ENCODE measurements around the gene UNC93B1.

UNC93B1 gene

DNA sequence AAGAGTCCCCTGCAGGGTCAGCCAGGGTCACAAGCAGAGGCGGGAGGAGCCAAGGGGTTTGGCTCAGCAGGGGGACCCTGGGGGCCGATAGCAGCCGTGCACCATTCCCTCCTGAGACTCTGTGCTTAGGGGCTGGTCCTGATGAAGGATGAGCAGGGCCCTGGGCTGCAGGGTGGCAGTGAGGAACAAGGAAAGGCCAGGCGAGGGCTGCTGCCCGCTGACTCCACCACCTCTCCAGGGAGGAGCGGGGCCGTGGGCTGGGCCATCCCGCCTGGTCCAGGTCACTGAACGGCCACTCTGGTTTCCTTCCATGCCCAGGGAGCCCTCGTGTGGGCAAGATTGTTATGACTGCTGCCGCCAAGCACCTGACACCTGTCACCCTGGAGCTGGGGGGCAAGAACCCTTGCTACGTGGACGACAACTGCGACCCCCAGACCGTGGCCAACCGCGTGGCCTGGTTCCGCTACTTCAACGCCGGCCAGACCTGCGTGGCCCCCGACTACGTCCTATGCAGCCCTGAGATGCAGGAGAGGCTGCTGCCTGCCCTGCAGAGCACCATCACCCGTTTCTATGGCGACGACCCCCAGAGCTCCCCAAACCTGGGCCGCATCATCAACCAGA is 17.4 kb upstream of the UNC93B1 start:
- DNase-seq, result no peak

DNA sequence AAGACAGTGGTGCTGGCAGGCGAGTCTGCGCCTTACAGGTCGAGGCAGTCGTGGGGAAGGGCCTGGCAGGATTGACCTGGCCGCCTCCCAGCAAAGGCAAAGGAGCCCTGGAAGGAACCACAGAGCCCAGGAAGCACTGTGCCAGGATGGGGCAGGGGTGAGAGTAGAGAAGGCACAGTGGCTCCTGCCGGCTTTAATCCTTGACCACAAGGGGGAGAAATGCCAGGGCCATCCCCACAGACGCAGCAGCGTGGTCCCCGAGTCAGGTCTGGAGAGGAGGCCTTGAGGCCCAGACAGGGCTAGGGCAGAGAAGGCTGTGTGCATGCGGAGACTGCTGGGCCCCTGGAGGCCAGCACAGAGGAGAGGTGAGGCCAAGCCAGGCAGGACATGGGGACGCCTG is 16.7 kb upstream of the UNC93B1 start:
- DNase-seq, result no peak

DNA sequence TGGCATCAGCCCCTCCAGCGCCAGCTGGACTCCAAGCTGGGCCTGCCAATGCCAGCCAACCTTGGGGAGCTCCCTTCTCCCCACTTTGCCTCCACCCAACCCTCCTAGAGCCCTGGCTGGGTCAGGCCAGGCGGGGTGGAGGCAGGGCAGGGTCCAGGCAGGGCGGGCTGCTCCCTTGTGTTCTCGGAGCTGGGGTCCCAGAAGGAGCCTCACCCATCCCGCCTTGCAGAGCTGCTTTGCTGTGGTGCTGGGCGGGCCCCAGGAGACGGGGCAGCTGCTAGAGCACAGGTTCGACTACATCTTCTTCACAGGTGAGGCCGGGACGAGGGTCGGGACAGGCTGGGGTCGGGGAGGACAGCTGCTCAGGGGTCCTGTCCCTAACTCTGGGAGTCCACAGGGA is 15.6 kb upstream of the UNC93B1 start:
- DNase-seq, result no peak

DNA sequence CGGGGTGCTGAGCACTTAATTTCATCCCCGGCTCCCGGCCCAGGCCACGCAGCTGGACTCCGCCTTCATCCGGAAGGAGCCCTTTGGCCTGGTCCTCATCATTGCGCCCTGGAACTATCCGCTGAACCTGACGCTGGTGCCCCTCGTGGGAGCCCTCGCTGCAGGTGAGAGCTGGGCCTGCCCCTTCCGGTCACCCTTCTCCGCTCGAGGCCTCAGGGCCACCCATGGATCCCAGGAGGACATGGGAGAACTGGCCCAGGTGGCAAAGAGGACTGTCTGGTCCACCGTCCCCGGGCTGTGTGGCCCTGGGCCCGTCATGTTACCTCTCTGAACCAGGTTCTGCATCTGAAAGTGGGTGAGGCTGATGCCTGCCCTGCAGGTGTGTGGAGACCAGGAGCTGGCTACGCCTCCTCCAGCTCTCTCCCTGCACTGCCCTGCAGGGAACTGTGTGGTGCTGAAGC is 14.9 kb upstream of the UNC93B1 start:
- no peak for DNase-seq

DNA sequence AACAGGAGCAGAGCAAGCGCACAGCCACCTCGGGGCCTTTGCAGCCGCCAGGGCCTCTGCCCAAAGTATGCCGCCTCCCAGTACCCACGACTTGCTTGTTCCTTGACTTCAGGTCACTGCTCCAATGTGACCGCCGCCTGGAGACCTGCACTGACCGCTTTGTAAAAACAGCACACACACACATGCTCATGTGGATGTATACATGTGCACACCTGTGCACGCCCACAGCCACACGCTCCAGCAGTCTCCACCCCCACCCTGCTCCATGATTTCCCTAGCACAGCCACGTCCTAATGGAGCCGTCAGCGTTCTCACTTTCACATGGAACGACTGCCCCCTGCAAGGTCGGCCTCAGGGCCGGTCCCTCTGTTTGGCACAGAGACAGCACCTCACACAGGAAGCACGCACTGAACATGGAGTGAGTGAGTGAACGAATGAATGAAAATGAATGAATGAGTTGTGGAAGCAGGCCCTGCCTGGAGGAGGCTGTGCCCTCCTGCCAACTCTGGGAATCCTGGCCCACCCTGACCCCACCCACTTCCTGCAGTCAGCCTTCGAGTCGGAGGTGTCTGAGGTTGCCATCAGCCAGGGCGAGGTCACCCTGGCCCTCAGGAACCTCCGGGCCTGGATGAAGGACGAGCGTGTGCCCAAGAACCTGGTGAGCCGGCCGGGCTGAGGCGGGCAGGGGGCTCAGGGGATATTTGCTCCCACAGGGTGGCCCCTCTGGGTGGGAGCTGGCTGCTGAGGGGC is 14.3 kb upstream of the UNC93B1 start:
- DNase-seq, result no peak

DNA sequence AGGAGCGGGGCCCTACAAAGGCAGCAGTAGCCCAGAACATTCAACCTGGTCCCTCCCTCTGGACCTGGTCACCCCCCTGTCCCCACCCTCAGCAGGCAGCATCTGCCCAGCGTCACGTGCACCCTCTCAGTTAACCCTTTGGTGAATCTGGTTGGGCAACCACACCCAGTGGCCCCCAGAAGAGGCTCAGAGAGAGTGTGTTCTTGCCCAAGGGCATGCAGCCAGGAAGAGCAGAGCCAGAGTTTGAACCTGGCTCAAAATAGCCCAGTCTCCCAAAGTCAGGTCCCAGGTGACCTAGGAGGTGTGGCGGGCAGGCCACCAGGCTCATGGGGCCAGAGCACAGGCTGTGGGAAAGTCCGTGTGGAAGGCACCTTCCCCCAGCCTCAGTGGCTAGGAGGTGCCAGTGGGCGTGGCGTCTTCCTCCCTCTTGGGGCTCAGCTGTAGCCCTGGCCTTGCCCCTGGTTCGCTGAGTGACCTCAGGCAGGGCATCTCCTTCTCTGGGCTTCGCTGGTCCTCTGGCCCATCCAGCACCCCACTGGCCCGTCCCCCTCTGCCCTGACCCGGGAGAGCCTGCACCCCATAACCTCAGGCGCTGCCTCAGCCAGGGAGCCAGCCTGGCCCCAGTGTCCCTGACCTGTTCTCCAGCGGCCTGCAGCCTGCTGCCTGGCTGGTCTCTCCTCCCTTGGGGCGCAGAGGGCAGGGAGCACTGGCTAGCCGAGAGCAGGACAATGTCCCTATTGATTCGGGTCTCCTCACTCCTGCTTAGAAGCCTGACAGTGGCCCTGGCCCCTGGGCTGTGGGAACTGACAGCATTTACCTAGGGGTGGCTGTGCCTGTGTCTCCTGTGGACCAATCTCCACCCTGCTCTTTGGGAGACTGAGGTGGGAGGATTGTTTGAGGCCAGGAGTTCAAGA is 13.3 kb upstream of the UNC93B1 start:
- no peak for DNase-seq

DNA sequence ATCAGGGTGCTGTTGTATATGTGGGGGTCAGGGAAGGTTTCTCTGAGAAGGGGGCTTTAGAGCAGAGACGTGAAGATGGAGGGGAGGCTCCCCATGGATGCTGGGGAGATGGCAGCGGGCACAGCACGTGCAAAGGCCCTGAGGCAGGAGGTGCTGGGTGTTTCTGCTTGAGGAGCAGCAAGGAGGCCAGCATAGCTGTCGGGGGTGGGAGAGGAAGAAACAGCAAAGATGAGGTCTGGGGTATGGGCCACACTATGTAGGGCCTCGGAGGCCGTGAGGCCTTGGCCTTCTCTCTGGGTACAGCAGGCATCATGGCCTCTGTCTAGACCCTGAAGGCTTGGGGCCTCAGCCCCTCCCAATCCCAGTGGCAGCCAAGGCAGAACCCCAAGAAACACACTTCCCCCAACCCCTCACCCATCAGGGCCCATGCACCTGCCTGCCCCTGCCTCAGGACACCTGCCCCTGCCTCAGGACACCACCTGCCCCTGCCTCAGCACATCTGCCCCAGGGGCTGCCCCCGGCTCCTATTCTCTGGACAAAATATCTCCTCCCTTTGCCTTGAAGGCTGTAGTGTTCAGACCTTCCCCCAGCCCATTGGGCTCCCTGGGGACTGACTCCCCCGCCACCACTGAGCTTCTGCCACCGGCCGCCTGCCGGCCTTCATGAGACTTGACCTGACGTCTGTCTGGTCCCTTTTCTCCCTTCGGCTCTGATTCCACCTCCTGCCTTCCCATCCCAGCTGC is 12.4 kb upstream of the UNC93B1 start:
- no peak for DNase-seq

DNA sequence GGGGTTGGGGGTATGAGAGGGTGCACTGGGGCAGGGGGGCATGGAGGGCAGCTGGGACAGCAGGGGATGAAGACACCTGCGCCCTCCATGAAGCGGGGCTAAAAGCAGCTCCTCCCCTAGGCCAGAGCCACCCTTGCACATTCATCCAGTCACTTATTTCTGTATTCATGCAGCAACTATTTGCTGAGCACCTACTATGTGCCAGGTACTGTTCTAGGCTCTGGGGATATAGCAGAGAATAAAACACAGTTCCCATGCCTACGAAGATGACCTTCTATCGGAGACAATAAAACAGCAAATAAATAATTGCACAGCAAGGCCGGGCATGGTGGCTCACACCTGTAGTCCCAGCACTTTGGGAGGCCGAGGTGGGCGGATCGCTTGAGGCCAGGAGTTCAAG is 11.6 kb upstream of the UNC93B1 start:
- no peak for DNase-seq

DNA sequence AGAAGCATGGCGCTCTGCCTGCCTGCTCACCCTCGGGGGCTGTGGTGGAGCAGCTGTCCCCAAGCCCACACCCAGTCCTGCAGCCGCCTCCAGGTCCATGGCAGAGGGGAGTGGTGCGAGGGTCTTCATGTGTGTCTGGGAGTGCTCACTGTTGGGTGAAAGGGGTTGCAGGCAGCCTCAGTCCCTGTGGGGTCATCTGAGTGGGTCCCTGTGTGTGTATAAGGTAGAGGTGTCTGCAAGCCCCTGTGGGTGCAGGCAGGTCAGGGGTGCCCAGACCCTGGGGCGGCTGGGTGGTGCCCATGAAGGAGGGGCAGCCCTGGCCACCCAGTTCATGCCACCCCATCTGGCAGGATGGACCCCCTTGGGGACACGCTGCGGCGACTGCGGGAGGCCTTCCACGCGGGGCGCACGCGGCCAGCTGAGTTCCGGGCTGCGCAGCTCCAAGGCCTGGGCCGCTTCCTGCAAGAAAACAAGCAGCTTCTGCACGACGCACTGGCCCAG is 11.1 kb upstream of the UNC93B1 start:
- DNase-seq, result no peak

DNA sequence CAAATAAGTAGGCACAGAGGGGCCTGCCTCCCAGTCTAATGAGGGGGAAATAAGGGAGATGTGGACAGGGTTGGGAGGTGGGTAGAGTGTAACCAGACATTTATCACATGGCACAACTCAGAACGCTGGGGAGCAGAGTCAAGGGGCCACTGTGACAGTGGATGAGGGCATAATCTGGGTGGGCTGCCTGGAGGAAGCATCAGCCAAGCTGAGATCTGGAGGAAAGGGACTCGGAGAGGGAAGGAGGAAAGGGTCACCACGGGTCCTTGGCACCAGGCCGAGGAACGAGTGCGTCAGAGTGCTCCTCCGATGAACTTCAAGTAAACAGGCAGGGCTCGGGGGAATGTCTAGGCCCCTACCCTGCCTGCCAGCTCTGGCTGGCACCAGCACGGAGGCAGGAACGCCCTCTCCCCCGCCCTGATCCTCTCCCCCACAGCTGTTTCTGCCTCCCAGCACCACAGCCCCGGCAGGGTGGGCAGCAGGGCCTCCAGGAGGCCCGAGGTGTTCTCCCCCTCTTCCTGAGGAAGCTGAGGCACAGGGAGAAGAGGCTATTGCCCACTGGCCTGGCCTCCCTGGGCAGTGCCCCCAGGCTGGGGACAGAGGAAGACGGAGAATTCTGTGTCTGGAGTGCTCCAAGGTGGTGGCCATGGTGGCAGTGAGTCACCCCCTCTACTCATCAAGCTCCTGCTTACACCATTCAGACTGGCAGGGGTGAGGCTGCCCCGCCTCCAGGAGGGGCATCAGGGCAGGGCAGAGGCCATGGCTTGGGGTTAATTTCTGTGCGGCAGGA is 10.5 kb upstream of the UNC93B1 start:
- peak; percentile 62 for DNase-seq

DNA sequence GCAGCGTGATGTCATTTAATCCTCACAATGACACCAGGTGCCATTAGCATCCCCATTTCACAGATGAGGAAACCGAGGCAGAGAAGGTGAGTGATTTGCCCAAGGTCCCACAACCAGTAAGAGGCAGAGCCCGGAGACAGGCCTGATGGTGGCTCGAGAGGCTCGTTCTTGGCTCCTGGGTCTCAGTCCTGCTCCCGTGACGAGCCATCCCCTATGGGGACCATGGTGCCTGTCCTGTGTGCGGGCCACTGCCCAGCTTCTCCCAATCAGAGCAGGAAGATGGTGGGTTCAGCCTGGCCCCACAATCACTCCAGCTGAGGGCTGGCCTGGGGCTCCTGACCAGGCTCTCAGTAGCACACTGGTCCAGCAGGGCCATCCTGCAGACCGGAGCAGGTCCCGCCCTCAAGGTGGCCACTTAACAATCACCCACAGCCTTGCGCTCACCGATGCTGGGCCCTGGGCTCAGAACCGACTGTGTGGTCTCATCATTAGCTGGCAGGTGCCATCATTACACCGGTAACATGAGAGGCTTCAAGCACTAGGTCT is 9.8 kb upstream of the UNC93B1 start:
- DNase-seq, result no peak

DNA sequence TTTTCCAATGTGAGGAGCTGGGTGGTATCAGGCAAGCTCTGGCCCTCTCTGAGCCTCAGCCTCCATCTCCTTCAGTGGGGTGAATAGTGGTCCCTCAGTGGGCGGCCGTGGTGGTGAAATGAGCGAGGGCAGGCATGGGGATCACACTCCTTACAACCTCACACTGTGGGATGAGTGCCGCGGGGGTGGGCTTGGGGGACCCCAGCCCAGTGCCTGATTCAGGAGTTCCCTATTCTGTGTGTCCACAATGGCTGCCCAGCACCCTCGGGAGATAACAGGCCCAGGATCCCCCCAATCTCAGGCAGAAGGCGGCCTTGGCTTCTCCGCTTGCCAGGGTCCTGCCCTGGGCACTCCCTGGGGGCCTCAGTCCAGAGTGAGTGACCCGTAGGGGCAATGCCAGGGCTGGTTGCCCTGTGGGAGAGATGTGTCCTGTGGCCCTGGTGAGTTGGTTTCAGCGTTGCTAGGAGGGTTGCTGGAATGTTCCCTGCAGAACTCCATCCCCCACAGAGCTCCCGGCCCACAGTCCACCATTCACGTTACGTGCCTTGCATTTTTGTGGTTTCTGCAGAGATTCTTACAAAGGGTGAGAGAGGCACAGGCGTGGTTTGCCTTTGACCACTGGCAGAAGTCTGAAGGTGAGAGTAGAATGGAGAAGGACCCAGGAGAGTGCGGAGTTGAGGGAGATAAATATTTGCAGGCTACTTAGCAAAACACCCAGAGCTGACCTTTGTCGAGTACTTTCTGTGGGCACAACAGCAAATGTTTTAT is 9.1 kb upstream of the UNC93B1 start:
- DNase-seq, result no peak

DNA sequence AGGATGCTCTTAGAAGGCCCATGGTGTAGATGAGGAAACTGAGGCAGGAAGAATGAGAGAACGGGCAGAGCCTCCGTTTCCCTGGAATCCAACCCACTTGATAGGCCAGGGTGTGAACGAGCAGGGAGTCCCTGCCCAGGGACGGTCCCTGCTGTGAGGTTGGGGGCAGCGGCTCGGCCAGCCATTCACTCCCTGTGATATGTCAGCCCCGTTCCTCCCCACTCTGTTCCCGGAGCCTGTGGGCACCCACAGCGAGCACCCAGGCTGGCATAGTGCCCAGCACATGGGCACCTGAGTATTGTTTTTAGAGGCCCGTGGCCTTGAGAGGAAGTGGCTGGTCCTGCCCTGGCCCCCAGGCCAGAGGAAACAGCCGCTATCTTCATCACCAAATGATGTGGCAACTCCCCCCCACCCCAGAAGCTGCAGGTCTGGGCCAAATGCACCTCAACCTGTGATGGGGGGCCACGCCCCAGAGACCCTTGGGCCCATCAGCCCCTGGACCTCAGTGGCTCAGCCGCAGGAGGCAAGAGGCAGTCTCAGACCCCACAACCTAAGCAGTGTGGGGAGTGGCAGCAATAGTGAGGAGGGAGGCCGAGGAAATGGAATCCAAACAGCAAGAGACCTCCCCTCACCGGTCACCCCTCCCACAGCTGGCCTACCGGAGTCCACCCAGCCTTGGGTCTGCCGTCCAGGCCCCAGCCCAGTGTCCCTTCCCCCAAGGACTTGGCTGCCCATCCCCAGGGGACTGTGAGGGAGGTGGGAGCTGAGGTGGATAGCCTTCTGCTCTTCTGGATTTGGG is 8.3 kb upstream of the UNC93B1 start:
- no peak for DNase-seq

DNA sequence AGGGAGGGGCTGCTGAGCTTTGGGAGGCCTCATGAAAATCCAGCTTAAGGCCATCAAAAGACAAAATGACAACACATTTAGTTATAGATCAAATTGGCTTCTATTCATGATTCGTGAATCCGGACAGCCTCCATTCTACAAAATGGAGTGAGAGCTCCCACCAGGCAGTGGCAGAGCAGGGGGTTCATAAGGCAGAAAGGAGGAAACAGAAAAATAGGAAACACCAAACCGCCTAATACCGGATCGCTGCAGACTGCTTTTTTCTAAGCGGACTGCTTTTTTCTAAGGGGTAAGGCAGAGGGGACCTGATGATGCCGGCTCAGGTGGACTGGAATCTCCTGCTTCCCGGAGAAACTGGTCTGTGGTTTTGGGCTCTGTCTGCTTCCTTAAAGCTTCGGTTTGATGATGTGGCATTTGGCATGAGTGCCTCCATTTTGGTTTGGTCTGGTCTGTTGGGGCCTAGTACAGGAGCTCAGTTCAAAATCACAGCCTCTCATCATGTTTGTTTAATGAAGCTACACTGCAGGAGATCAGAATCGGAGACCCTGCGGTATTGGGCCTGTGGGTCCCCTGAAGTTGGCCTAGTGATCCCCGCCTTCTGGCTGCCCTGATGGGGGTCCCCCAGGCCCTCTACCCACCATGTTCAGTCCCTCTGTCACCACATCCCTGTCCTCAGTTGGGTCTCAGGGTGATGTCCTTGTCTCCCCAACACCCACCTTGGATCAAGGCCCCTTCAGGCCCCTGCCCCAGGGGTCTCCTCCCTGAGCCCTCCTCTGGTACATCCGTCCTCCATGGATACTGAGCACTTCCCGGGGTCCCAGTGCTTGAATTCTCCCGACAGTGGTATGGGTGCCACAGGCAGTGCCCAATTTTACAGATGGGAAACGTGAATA is 7.4 kb upstream of the UNC93B1 start:
- DNase-seq, result no peak

DNA sequence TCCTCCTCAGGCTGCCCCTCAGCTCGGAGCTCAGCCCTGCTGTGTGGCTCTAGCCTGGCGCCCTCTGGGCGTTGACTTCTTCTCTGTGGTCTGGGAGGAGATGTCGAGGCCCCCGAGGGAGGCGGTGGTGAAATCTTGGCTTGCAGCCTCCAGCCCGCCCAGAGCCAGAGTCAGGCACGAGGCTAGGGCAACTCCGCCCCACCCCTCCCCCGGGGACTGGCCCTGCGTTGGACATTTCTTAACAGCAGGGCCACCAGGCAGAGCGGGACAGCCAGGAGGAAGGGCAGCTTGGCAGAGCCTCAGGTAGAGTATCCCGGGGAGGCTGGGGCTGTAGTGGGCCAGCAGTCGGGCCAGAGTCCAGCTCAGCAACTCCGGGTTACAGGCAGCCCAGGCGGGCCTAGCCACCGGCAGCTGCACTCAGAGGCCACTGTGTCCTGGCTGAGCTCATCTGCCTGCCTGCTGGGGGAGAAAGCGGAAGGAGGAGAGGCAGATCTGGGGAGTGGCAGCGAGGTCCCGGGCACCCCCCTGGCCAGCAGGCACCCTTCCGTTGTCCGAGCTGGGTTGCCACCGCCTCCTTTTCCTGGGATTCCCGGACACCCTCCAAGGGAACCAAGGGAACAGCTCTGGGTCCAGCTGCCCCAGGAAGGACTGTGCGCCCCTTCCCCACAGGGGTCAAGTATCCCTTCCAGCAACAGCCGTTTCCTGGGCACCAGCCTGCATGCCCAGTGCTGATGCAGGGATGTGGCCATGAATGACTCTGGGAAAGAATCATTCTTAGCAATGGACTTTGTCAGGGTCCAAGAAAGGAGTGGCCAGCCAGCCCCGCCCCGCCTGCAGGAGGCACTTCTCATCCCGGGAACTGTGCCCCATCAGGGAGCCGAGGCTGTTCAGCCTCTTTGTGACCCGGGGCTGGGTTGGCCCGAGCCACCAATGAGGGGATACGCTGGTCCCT is 6.5 kb upstream of the UNC93B1 start, which contains the start of gene ALDH3B1:
ALDH3B1 (plus strand) TSS at position 238 of the 952 bp plus-strand sequence. CDS start 4,971 bp downstream, outside the sequence.
- DNase-seq, result no peak

DNA sequence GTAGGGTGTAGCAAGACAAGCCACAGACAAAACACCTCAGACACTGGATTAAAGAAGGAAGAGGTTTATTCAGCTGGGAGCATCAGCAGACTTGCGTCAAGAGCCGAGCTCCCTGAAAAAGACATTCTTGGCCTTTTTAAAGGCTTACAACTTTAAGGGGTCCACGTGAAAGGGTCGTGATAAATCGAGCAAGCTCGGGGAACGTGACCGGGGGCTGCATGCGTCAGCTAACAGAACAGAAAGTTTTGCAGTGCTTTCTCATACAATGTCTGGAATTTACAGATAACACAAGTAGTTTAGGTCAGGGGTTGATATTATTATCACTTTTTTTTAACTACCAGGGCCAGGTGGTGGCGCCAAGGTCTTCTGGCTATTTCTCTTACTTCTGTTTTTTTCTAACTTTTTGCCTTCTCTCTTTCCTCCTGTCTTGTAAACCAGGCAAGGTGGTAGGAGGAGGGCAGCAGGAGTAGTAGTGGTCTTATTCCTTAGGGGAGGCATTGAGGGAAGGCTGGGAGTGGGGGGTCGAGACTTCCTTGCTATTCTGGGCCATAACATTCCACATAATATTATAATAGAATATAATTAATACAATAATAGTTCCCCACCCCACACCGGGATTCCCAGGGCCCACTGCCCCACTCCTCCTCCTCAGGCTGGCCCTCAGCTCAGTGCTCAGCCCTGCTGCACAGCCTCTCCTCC is 5.6 kb upstream of the UNC93B1 start:
- no peak for DNase-seq

All from NCI-H2029 (cell line).